ENCODE data around the gene GSPT2.

GSPT2 gene

DNA sequence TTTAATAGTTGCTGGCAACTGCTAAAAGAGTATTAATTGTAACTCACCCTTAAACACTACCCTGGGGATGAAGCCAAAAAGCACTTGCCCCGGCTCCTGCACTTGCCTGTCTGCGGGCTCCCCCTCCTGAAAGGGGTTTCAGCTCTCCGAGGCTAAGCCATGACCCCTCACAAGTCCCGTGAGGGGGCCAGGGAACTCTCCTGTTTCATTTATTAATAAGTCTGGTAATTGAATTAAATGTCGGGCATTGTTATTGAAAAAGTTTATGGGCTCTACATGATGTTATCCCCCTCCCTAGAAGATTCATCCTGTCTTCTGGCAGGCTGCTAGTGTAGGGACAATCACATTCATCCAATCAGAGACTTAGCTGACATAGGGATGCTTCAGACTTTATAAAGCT, 23.3 kb downstream of the GSPT2 start:
- no peaks in the 10 kb centered on the region for H3K27me3 ChIP-seq
- H3K9me3 ChIP-seq: peaks cover 0 to 10% (median 0%) of the 10 kb centered on the region in 3 donors
- intact Hi-C loops (cut with DNase I; ENCODE audit: low total_unique reads): no loop called here
- TF ChIP-seq, protein P1, sequence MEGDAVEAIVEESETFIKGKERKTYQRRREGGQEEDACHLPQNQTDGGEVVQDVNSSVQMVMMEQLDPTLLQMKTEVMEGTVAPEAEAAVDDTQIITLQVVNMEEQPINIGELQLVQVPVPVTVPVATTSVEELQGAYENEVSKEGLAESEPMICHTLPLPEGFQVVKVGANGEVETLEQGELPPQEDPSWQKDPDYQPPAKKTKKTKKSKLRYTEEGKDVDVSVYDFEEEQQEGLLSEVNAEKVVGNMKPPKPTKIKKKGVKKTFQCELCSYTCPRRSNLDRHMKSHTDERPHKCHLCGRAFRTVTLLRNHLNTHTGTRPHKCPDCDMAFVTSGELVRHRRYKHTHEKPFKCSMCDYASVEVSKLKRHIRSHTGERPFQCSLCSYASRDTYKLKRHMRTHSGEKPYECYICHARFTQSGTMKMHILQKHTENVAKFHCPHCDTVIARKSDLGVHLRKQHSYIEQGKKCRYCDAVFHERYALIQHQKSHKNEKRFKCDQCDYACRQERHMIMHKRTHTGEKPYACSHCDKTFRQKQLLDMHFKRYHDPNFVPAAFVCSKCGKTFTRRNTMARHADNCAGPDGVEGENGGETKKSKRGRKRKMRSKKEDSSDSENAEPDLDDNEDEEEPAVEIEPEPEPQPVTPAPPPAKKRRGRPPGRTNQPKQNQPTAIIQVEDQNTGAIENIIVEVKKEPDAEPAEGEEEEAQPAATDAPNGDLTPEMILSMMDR (IDR thresholded peaks at IDR 0.05): no peak
- no peak overlapping the region for H3K27ac ChIP-seq
- no peak for DNase-seq
- no peaks in the 10 kb centered on the region for H3K4me1 ChIP-seq
- H3K4me3 ChIP-seq: no peak overlapping the region
- no peaks in the 10 kb centered on the region for H3K36me3 ChIP-seq

DNA sequence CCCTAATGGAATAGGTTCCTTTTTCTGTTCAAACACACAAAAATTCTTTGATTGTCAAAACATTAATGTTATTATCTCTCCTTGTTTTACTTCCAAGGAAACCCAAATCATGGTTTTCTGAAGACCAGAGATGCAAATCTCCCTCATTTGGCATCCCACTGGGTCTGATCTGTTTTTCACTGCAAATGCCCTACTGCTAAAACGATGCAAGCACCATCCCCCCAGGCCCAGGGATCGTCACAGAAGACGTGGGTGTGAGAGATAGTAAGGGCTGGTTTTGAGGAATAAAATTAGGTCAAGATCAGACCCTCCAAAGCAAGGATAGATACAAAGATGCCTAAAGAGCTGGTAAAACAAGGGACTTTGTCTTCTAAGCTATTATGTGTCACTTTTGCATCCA, 33.6 kb downstream of the GSPT2 start:
- Histone ChIP-seq H3K36me3 (no peaks in the 10 kb centered on the region), H3K4me1 (no peaks in the 10 kb centered on the region), H3K27me3 (no peaks in the 10 kb centered on the region), H3K27ac (no peak overlapping the region), H3K4me3 (no peak overlapping the region), H3K9me3 (no peaks in the 10 kb centered on the region)
- intact Hi-C loops (cut with DNase I; ENCODE audit: low total_unique reads): no loop called here
- TF ChIP-seq, protein P1 (IDR thresholded peaks at IDR 0.05): no peak
- DNase-seq: no peak

DNA sequence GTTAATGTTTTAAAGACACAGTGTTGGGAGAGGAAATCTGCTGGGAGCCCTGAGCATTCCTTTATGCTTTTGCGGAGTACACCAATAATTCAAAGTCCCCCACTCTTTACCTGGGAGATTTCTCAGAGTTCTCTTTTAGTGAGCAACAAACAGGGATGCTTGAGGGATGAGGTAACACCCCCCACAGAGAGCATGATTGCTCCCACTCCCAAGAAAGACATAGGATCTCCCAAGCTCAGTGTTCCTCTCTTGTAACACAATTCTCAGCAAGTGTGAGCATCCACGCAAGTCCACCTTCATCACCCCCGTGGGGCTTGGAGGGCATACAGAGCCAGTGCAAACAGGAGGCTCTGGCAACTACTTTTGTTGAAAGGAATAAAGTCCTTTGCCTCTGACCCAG, 36.1 kb downstream of the GSPT2 start:
- Histone ChIP-seq H3K4me1 (no peaks in the 10 kb centered on the region), H3K27me3 (no peaks in the 10 kb centered on the region), H3K36me3 (no peaks in the 10 kb centered on the region), H3K4me3 (no peak overlapping the region), H3K27ac (no peak overlapping the region), H3K9me3 (no peaks in the 10 kb centered on the region)
- no peak for DNase-seq
- intact Hi-C loops (cut with DNase I; ENCODE audit: low total_unique reads): no loop called here
- TF ChIP-seq, protein P1 (IDR thresholded peaks at IDR 0.05): no peak

DNA sequence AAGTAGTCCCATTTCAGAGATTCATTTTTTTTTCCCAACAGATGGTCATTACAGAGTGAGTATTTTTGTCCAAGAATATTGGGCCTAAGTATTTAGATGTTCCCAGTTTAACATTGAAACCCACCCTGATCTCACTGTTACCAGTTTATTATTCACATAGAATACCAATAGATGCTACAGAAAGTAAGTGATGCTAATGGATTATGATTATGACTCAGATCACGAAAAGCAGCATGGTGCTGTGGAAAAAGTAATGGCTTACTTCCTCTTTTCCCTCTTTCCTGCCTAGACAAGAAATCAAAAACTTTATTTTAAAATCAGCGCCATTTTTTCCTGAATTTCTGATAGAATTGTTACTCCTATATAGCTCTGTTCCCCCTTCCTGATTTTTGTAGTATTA, 51.9 kb downstream of the GSPT2 start:
- TF ChIP-seq, protein P1 (IDR thresholded peaks at IDR 0.05): no peak

More for the DNA sequence above, 51.9 kb downstream of the GSPT2 start:
- H3K4me1 ChIP-seq: no peaks in the 10 kb centered on the region
- no peaks in the 10 kb centered on the region for H3K9me3 ChIP-seq
- no peaks in the 10 kb centered on the region for H3K36me3 ChIP-seq
- no peak for DNase-seq
- no peaks in the 10 kb centered on the region for H3K27me3 ChIP-seq
- H3K27ac ChIP-seq: no peak overlapping the region
- intact Hi-C loops (cut with DNase I; ENCODE audit: low total_unique reads): no loop called here
- no peak overlapping the region for H3K4me3 ChIP-seq
